22Rv1 (cell line): ENCODE data around the gene GABPB2.

Experiments used
- ZFX ChIP-seq: fragments of 450-650 bp; IDR thresholded peaks from 2 replicates; pipeline ENCODE4 v1.6.1; 2017; ENCODE audit warnings: antibody characterized with exemption, borderline replicate concordance
- TF ChIP-seq, protein P1 (sequence below): fragments of 450-650 bp; IDR thresholded peaks from 2 replicates; pipeline ENCODE4 v1.5.1; 2017; ENCODE audit warnings: mild to moderate bottlenecking

DNA sequence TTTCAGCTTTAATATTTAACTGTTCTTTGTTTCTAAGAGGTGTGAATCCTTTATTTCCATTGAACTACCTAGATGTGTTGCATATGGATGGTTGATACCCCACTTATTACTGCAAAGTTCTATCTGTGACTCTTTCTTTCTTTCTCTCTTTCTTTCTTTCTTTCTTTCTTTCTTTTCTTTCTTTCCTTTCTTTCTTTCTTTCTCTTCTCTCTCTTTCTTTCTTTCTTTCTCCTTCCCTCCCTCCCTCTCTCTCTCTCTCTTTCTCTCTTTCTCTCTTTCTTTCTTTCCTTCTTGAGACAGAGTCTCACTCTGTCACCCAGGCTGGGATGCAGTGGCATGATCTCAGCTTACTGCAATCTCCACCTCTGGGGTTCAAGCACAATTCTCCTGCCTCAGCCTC lies 34.1 kb downstream of the GABPB2 start:
- TF ChIP-seq, protein P1, sequence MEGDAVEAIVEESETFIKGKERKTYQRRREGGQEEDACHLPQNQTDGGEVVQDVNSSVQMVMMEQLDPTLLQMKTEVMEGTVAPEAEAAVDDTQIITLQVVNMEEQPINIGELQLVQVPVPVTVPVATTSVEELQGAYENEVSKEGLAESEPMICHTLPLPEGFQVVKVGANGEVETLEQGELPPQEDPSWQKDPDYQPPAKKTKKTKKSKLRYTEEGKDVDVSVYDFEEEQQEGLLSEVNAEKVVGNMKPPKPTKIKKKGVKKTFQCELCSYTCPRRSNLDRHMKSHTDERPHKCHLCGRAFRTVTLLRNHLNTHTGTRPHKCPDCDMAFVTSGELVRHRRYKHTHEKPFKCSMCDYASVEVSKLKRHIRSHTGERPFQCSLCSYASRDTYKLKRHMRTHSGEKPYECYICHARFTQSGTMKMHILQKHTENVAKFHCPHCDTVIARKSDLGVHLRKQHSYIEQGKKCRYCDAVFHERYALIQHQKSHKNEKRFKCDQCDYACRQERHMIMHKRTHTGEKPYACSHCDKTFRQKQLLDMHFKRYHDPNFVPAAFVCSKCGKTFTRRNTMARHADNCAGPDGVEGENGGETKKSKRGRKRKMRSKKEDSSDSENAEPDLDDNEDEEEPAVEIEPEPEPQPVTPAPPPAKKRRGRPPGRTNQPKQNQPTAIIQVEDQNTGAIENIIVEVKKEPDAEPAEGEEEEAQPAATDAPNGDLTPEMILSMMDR, result no peak
- no peak for TF ChIP-seq ZFX
